GM12873 (cell line): ENCODE measurements around the gene APP.

Experiments
- CTCF ChIP-seq: IDR thresholded peaks from 2 replicates; pipeline ENCODE4 v1.5.1; 2012; ENCODE audit warnings: low read depth, mild to moderate bottlenecking, moderate library complexity, low read length, control low read depth; ENCODE audit not compliant: insufficient read depth; ENCODE audit errors: missing control alignments

APP gene

GRCh38 chr21:26148071-26148839 is 22.3 kb downstream of the APP start:
- TF ChIP-seq CTCF: no peak

- no peak for TF ChIP-seq CTCF
Observed at GRCh38 chr21:26147535-26147934, 23.0 kb downstream of the APP start.

GRCh38 chr21:26146681-26147080 is 23.9 kb downstream of the APP start:
- TF ChIP-seq CTCF: no peak

GRCh38 chr21:26144031-26144430 is 26.5 kb downstream of the APP start:
- TF ChIP-seq CTCF: no peak

- TF ChIP-seq CTCF: no peak
Observed at GRCh38 chr21:26142363-26142762, 28.2 kb downstream of the APP start.

GRCh38 chr21:26140926-26141325 is 29.6 kb downstream of the APP start:
- no peak for TF ChIP-seq CTCF

- TF ChIP-seq CTCF: no peak
Observed at GRCh38 chr21:26140164-26140579, 30.4 kb downstream of the APP start.
